DMS 273 (cell line): Measurements from ENCODE around the gene RIMS1.

ENCODE experiments used
- DNase-seq: peaks from one replicate; lab custom pipeline; 2025; ENCODE audit not compliant: unreplicated experiment; lab: John Stamatoyannopoulos, UW

The RIMS1 gene, protein sequence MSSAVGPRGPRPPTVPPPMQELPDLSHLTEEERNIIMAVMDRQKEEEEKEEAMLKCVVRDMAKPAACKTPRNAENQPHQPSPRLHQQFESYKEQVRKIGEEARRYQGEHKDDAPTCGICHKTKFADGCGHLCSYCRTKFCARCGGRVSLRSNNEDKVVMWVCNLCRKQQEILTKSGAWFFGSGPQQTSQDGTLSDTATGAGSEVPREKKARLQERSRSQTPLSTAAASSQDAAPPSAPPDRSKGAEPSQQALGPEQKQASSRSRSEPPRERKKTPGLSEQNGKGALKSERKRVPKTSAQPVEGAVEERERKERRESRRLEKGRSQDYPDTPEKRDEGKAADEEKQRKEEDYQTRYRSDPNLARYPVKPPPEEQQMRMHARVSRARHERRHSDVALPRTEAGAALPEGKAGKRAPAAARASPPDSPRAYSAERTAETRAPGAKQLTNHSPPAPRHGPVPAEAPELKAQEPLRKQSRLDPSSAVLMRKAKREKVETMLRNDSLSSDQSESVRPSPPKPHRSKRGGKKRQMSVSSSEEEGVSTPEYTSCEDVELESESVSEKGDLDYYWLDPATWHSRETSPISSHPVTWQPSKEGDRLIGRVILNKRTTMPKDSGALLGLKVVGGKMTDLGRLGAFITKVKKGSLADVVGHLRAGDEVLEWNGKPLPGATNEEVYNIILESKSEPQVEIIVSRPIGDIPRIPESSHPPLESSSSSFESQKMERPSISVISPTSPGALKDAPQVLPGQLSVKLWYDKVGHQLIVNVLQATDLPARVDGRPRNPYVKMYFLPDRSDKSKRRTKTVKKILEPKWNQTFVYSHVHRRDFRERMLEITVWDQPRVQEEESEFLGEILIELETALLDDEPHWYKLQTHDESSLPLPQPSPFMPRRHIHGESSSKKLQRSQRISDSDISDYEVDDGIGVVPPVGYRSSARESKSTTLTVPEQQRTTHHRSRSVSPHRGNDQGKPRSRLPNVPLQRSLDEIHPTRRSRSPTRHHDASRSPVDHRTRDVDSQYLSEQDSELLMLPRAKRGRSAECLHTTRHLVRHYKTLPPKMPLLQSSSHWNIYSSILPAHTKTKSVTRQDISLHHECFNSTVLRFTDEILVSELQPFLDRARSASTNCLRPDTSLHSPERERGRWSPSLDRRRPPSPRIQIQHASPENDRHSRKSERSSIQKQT (N-terminal part only)

DNA sequence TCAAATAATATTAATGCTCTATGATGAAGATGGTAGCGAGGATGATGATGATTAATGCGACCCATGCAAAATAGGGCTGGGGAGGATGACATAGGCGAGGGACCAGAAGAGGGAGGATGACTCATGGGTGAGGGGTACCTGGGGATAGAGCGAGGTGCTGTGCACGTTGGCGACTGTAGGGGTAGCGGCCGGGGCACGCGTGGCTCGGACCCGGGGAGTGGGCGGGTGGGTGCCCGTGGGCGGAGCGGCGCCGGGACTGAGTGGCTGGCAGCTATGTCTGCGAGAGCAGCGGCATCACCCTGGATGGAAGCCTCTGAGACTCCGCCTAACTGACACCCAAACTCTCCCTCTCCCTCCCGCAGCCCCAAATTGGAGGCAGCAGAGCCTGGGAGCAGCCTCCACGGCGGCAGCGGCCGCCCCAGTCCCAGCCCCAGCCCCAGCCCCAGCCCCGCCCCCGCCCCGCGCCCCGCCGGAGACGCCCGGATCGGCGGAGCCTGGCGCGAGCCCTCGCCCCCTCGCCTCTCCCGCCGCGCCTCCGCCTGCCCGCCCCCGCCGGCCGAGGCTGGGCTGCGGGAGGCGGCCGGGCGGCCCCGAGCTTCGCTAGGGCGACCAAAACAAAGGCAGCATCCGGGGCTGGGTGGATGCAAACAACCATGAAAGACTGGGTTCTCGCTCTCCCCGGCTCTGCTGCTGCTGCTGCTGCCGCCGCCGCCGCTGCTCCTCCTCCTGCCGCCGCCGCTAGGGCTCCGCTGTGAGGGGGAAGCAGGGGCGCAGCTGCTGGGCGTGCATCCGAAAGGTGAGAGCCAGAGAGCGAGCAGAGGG is at the start of gene RIMS1:
Gene RIMS1 (plus strand): TSS at position 367 of the 822 bp plus-strand sequence. CDS start 474 bp downstream, outside the sequence.
- peak; percentile 60 for DNase-seq

- no peak for DNase-seq
These were observed 35.1 kb upstream of the RIMS1 start for GRCh38 chr6:71851214-71851613.

GRCh38 chr6:71852948-71853347 is 33.4 kb upstream of the RIMS1 start:
- no peak for DNase-seq

DNA sequence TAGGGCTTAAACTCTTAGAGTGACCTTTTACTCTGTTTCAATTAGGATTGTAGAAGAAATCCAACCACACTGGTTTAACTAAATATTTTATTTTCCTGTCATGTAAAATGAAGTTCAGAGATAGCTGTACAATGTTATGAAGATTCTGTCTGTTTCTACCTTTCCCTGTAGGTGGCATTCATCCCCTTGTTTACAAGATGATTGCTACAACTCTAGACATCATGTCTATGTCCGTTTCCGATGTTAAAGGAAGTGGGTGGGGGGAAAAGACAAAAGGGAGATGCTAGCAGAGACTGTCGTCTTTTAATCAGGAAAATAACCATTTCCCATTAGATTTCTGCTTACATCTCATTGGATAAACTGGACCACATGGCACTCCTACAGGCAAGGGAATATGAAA is 30.9 kb upstream of the RIMS1 start:
- DNase-seq, result peak; percentile 20

DNA sequence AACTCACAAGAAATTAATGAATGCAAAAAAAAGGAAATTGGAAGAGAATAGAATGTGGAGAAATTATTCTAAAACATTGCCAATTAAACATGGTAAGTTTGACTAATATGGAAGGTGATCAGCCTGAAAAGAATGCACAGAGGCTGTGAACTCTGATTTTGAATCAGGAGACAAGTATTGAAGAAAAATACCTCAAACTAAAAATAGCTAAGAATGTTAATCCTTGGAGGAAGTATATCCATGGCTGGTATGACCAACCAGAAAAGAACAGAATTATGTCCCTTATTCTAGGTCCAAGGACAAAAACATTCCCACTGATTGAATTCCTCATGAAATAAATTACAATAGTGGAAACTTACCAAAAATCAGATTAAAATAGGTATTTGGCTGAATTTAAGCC is 7.3 kb upstream of the RIMS1 start:
- DNase-seq, result no peak

GRCh38 chr6:71887006-71887743 is 825 bp downstream of the RIMS1 start:
- DNase-seq, result no peak

GRCh38 chr6:71887744-71888230 is 1.4 kb downstream of the RIMS1 start:
- no peak for DNase-seq

DNA sequence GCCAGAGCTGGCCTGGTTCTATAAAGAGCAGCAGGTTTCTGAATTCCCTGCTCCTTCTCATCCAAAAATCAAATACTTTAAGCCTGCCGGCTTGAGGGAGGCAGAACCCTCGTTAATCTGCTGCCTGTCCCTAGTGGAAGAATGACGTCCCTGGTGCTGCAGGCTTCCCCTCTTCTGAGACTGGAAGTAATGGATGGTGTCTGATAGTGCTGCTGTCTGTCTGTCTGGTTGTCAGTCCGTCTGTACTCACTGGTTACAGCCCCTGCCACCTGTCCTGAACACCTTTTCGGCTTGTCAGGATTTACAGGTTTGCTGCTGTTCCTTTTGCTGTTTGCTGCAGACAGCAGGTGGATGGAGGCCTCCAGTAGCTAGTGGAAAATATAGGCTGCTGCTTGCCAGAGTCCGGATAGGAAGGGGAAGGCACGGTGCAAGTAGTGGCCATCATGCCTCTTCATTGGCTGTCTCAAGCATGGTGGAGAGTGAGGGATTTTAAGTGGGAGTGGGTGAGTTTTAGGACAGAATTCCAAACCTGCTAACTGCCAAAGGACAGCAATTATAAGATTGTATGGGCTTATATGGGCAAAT is 2.5 kb downstream of the RIMS1 start:
- no peak for DNase-seq

GRCh38 chr6:71889366-71889765 is 3.0 kb downstream of the RIMS1 start:
- DNase-seq, result no peak

DNA sequence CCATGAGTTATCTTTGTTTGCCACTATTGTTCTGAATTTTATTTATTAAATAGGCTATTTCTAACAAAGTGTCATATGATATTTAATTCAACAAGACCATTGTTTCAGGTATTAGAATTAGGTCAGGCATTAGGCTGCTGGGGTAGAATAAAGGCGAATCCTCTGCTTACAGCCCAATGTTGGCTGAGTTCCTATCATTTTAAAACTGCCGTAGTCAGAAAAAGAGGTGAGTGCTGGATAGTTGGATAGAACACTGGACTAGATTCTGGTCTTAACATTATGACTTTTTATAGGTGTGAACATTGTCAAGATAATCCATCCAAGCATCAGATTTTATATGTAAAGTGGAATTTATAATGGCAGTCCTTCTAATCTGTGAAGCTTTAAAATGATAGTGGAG is 6.3 kb downstream of the RIMS1 start:
- DNase-seq, result no peak

DNA sequence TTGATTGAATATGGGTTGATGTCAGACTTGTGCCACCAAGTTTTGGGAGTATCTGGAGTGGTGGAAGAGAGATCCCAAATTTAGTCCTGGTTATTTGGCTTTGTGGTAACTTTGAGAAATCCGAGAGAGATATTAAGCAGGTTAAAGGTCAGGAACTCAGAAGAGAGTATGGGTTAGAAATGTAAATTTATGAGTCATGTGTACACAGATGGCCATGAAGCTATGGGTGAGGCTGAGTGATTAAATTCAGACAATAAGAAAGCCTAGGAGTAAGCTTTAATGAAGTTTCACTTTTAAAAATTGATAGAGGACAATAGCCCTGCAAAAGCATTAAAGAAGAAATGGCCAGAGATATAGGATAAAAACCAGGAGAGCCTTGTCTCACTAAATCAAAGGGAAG is 14.3 kb downstream of the RIMS1 start:
- DNase-seq, result no peak

DNA sequence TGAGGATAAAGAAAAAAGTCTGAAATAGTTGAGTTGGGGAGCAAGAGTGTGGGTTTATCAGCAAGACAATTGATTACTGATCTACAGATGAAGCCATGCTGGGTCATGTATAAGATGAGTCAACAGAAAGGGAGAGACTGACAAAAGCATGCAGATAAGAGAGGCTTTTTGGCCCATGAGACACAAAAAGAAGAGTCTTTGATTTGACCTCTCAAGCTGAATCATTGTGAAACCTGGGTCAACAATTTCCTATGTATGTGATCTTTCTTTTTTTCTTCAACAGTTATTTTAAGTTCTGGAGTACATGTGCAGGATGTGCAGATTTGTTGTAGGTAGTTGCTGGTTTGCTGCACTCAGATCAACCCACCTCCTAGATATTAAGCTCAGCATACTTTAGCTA is 15.9 kb downstream of the RIMS1 start:
- DNase-seq, result no peak

GRCh38 chr6:71906813-71907212 is 20.5 kb downstream of the RIMS1 start:
- no peak for DNase-seq

- no peak for DNase-seq
These were observed 21.9 kb downstream of the RIMS1 start for GRCh38 chr6:71908162-71908765.

DNA sequence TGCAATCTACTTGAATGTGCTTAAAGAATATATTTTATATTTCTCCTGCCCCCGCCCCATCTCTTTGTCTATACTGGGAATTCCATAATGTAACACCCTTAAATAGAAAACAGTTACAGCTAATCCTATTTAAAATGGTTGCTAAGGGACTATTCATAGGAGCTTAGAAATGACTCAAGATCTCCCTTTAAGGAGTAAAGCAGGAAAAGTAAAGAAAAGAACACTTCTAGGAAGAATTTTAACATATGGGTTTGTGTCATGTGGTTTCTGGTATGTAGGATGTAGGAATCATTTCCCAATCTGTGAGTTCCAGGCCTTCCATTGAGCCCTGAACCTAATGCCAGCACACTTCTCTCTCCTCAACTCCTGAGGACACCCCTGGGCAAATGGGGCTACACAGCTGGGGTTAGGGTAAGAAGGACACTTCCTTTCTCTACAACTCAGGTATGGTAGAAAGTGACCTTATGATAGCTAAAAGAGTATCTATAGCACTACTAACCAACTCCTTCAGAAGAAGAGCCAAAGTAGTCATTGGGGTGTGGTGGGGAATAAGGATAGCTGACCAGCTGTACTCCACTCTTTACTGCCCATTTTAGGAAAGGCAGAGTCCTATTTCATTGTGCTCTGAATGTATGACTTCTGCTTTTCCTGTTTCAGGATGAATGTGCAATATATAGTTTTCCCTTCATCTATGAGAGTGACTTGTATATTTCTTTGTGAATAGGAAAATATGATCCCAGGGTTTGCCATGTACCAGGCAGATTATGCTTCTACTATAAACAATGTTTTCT is 27.3 kb downstream of the RIMS1 start:
- DNase-seq, result no peak

DNA sequence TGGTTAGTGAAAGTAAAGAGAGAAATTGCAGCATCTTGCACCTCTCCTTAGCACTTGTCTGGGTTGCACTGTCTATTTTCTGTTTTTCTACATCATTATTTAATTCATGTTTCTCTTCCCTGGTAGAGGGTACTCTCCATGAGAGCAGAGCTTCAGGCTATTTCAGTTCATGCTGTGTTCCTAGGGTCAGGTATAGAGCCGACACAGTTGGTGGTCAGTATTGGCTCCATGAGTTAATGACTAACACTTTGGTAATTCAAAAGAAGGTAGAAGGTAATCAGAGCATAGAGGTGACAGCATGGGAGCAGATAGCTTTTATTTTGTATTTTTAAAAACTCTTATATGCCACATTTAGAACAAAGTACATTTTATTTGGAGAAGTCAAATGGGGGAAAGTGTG is 42.7 kb downstream of the RIMS1 start:
- no peak for DNase-seq

- no peak for DNase-seq
These were observed 47.5 kb downstream of the RIMS1 start for GRCh38 chr6:71933881-71934280.

DNA sequence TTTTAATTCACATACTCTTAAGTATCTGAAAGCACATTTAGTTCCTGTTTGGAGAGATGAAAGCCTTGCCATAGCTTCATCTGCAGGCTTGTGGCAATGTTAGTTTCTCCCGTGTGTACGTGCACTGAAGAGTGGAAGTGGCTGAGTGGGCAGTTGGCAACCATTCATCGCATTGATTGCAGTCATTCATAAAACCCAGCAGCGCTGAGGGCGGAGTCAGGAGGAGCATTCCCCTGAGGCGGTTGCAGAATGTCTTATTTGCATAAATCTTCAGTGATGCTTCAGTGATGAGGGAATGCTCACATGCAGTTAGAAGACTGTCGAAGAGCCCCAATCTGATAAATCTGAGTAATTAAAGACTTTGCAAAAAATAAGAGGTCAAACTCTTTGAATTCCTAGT is 79.1 kb downstream of the RIMS1 start:
- peak; percentile 27 for DNase-seq
